GM12878 (cell line): ENCODE data around the gene AFAP1. TPM values are rescaled to one million over a fixed set of nuclear protein-coding genes. Genes with fewer than 3 reads are reported as not detected.

Experiments used
- ATAC-seq: fragments of 200-7000 bp; cut with Tn5 transposase; 3 replicates; pipeline ENCODE4 v1.9.1; 2020; ENCODE audit warnings: mild to moderate bottlenecking, moderate library complexity
- BruUV-seq: library from RNA; stranded (reverse); fragments of 400-500 nt; replicated peaks from 2 replicates; lab custom pipeline; 2021; lab: Mats Ljungman, UMichigan
- CTCF ChIA-PET: fragments of 300-600 bp; sonication (Branson Sonifier 250); formaldehyde crosslinking; extraction: SDS; loops from one replicate; lab custom pipeline; 2021; ENCODE audit warnings: inconsistent platforms; lab: Yijun Ruan, JAX
- POLR2A ChIA-PET: fragments of 350-600 bp; formaldehyde crosslinking; extraction: SDS; loops from one replicate; lab custom pipeline; 2021; ENCODE audit warnings: inconsistent platforms; lab: Charles Lee
- RAD21 ChIA-PET: fragments of 300-600 bp; sonication (Branson Sonifier 250); formaldehyde crosslinking; loops from one replicate; lab custom pipeline; 2023; ENCODE audit warnings: antibody characterized with exemption; ENCODE audit not compliant: unreplicated experiment; lab: Charles Lee
- SMC1A ChIA-PET: fragments of 300-600 bp; sonication (Branson Sonifier 250); formaldehyde crosslinking; loops from one replicate; lab custom pipeline; 2023; ENCODE audit not compliant: unreplicated experiment, uncharacterized antibody; lab: Charles Lee
- DNase-seq: peaks from one replicate; pipeline ENCODE4 v3.0.0-alpha.2; 2011; ENCODE audit warnings: low read depth, low spot score
- FAIRE-seq: peaks from 3 replicates; lab custom pipeline; 2011; peaks lifted over from hg19 to GRCh38; lab: Jason Lieb, UNC
- H2AFZ ChIP-seq: 2 replicates; pipeline ENCODE4 v1.6.0; 2011; ENCODE audit warnings: low read depth, low read length, control low read depth; ENCODE audit not compliant: control insufficient read depth
- H3K27ac ChIP-seq: 2 replicates; pipeline ENCODE4 v1.5.1; 2011; ENCODE audit warnings: control low read depth; ENCODE audit not compliant: control insufficient read depth, insufficient read depth
- H3K27me3 ChIP-seq, 2 experiments: replicated peaks in 1 of 2; 2 replicates each; pipeline versions ENCODE4 v1.6.0 to v1.6.1; 2011; ENCODE audit warnings: low read length in 1 of 2; ENCODE audit not compliant: control insufficient read depth in 2 of 2, insufficient read depth in 2 of 2
- H3K36me3 ChIP-seq, 2 experiments: 2 replicates each; pipeline ENCODE4 v1.5.1; 2011; ENCODE audit warnings: low read length in 1 of 2; ENCODE audit not compliant: control insufficient read depth in 2 of 2, insufficient read depth in 2 of 2
- H3K4me1 ChIP-seq: 2 replicates; pipeline ENCODE4 v1.6.1; 2011; ENCODE audit warnings: mild to moderate bottlenecking, low read length, moderate library complexity, mixed read lengths; ENCODE audit not compliant: control insufficient read depth, insufficient read depth
- H3K4me2 ChIP-seq: 2 replicates; pipeline ENCODE4 v1.6.0; 2011; ENCODE audit warnings: control low read depth; ENCODE audit not compliant: control insufficient read depth, insufficient read depth
- H3K4me3 ChIP-seq: fragments of 200-600 bp; sonication (generic); 2 replicates; pipeline ENCODE4 v1.5.1; 2016
- H3K79me2 ChIP-seq: 2 replicates; pipeline ENCODE4 v1.6.0; 2011; ENCODE audit warnings: low read length; ENCODE audit not compliant: control insufficient read depth, insufficient read depth
- H3K9ac ChIP-seq: 2 replicates; pipeline ENCODE4 v1.8.0; 2011; ENCODE audit warnings: low read length, control low read depth, mixed read lengths; ENCODE audit not compliant: control insufficient read depth, insufficient read depth
- H3K9me3 ChIP-seq: replicated peaks from 3 replicates; pipeline ENCODE4 v1.5.1; 2011; ENCODE audit warnings: mild to moderate bottlenecking, low read length; ENCODE audit not compliant: control insufficient read depth, insufficient read depth
- H4K20me1 ChIP-seq: 2 replicates; pipeline ENCODE4 v1.6.0; 2011; ENCODE audit not compliant: control insufficient read depth, insufficient read depth
- CREB1 ChIP-seq: IDR thresholded peaks from 2 replicates; pipeline ENCODE4 v1.6.1; 2012; ENCODE audit warnings: low read depth, mild to moderate bottlenecking, inconsistent platforms
- CUX1 ChIP-seq: IDR thresholded peaks from 2 replicates; pipeline ENCODE4 v1.6.1; 2012; ENCODE audit warnings: improper control_type of control experiment, low read depth, low read length; ENCODE audit not compliant: insufficient replicate concordance
- KLF5 ChIP-seq: fragments of 450-650 bp; IDR thresholded peaks from 2 replicates; pipeline ENCODE4 v1.6.1; 2014; ENCODE audit warnings: mild to moderate bottlenecking; ENCODE audit not compliant: partially characterized antibody
- PML ChIP-seq: IDR thresholded peaks from 2 replicates; pipeline ENCODE4 v1.6.1; 2012; ENCODE audit warnings: low read length, inconsistent platforms
- SMC3 ChIP-seq: IDR thresholded peaks from 2 replicates; pipeline ENCODE4 v1.6.1; 2011; ENCODE audit warnings: low read length, improper control_type of control experiment, borderline replicate concordance
- SUZ12 ChIP-seq: fragments of 200-600 bp; sonication (generic); IDR thresholded peaks from one replicate; pipeline ENCODE4 v1.6.1; 2018; ENCODE audit warnings: antibody characterized with exemption, mild to moderate bottlenecking; ENCODE audit not compliant: unreplicated experiment
- TCF3 ChIP-seq: IDR thresholded peaks from 2 replicates; pipeline ENCODE4 v1.6.1; 2012; ENCODE audit warnings: low read depth, mild to moderate bottlenecking, low read length, borderline replicate concordance; ENCODE audit not compliant: insufficient read depth
- USF1 ChIP-seq: IDR thresholded peaks from 2 replicates; pipeline ENCODE4 v1.6.1; 2011; ENCODE audit warnings: borderline replicate concordance, low read depth, mild to moderate bottlenecking, moderate library complexity, mixed read lengths, low read length; ENCODE audit not compliant: insufficient read depth; ENCODE audit errors: extremely low read length
- ZBTB40 ChIP-seq: fragments of 450-650 bp; IDR thresholded peaks from 2 replicates; pipeline ENCODE4 v1.6.1; 2016; ENCODE audit warnings: mild to moderate bottlenecking, moderate library complexity, borderline replicate concordance
- ZNF24 ChIP-seq: fragments of 450-650 bp; IDR thresholded peaks from 2 replicates; pipeline ENCODE4 v1.6.1; 2017; ENCODE audit warnings: antibody characterized with exemption, mild to moderate bottlenecking
- WGBS: methylation state at CpG from one replicate; pipeline ENCODE4 v1.1.6; 2016; ENCODE audit warnings: low lambda C conversion rate; ENCODE audit not compliant: insufficient replicate concordance, insufficient coverage; ENCODE audit errors: missing lambda C conversion rate; 5-methylcytosine and 5-hydroxymethylcytosine counted together
- in situ Hi-C: fragments of 300-500 bp; cut with MboI; formaldehyde crosslinking; loops from 9 replicates; pipeline ENCODE4 v1.14.3; 2018; ENCODE audit warnings: mixed read lengths
- intact Hi-C: fragments of 100-400 bp; cut with micrococcal nuclease; formaldehyde crosslinking; loops from one replicate; pipeline ENCODE4 v1.14.2; 2022; ENCODE audit not compliant: unreplicated experiment
- polyA plus RNA-seq, 11 experiments: library from polyadenylated mRNA; depleted of rRNA in 4 of 11; unstranded in 6 of 11; stranded (reverse) in 5 of 11; fragments of >200 nt; fragmentation: Nextera tagmentation in 4 of 11; fragmentation: Illumina TruSeq in 1 of 11; extraction: Ambion mirVana in 4 of 11; extraction: Trizol in 1 of 11; gene quantifications; 1 replicate in 1 of 11; 2 replicates in 10 of 11; pipeline versions ENCODE4 v1.2.1 to v1.2.3, GENCODE V29; 2011 to 2016; ENCODE audit warnings: inconsistent platforms in 2 of 11, missing spikeins in 2 of 11, low read depth in 1 of 11
- total RNA-seq, 4 experiments: library from RNA; depleted of rRNA in 3 of 4; stranded (reverse); fragments of >200 nt in 3 of 4; fragmentation: Illumina TruSeq in 1 of 4; extraction: Trizol in 1 of 4; gene quantifications; 2 replicates each; pipeline versions ENCODE4 v1.2.1 to v1.2.3, GENCODE V29; 2013 to 2021

Gene AFAP1
- total and polyA plus RNA-seq, 10 of the 15 experiments (the other 5 are each of a cell fraction or from before 2014, with no cell fraction given): 0.02 to 0.23 (median 0.09) TPM; not detected in 1

- TF ChIP-seq CUX1: no peak
These were observed 228.9 kb downstream of the AFAP1 start (continued) for GRCh38 chr4:7710576-7711306.

- intact Hi-C loops (loop anchor here (10.0 kb wide), 1 partner anchor 525 kb away; no protein-coding TSS in a partner anchor), in situ Hi-C loops (loop anchor here (10.0 kb wide), 1 partner anchor 515 kb away; the partner anchor contains the start of gene SORCS2)
- Histone ChIP-seq H3K27me3 (no peaks in the 10 kb centered on the region; a peak in 2 of 4 replicates), H3K4me1 (no peaks in the 10 kb centered on the region), H2AFZ (no peak overlapping the region), H4K20me1 (no peaks in the 10 kb centered on the region), H3K9ac (no peak overlapping the region), H3K27ac (no peak overlapping the region), H3K79me2 (no peaks in the 10 kb centered on the region), H3K4me3 (no peak overlapping the region), H3K4me2 (no peak overlapping the region), H3K36me3 (no peaks in the 10 kb centered on the region), H3K9me3 (no peaks in the 10 kb centered on the region)
- no TSS peak for BruUV-seq
- ChIA-PET SMC1A (no interaction called here), RAD21 (no interaction called here), CTCF (interaction anchor here (0.9 kb wide), 1 partner anchor 92 kb away, joined by 3 read pairs; no protein-coding TSS in a partner anchor), POLR2A (no interaction called here)
- no peak for DNase-seq
- ATAC-seq: no peak
- WGBS: 46% methylated on average over 11 of the region's 11 CpGs
- no peak for FAIRE-seq
- TF ChIP-seq ZNF24 (no peak), SUZ12 (no peak), SMC3 (no peak), CREB1 (no peak), PML (no peak), ZBTB40 (no peak), KLF5 (no peak), USF1 (no peak), TCF3 (no peak)
These were observed 229.5 kb downstream of the AFAP1 start for GRCh38 chr4:7710126-7710525.
